Neural progenitor cell (in vitro differentiated cells): ENCODE measurements around the gene EFCAB6.

ENCODE experiments used
- CTCF ChIP-seq: fragments of 200-600 bp; sonication (generic); IDR thresholded peaks from 2 replicates; pipeline ENCODE4 v1.5.1; 2017; ENCODE audit warnings: antibody characterized with exemption, mild to moderate bottlenecking
- EZH2 ChIP-seq: fragments of 200-600 bp; sonication (generic); IDR thresholded peaks from 2 replicates; pipeline ENCODE4 v1.6.1; 2017; ENCODE audit warnings: antibody characterized with exemption, mild to moderate bottlenecking, moderate library complexity
- EZH2phosphoT487 ChIP-seq: fragments of 200-600 bp; sonication (generic); IDR thresholded peaks from 2 replicates; pipeline ENCODE4 v1.6.1; 2017; ENCODE audit warnings: antibody characterized with exemption

GRCh38 chr22:43755452-43755851 is 56.7 kb downstream of the EFCAB6 start:
- TF ChIP-seq CTCF (no peak), EZH2phosphoT487 (no peak), EZH2 (no peak)
